ENCODE measurements around the gene CORO2B. TPM values are rescaled to one million over a fixed set of nuclear protein-coding genes. Genes with fewer than 3 reads are reported as not detected.
A peak's percentile ranks its signal among the peaks of the same experiment; 100 is the strongest.

Gene CORO2B
- total RNA-seq, 1 donor from 2014 or later, result 8.5 TPM

- intact Hi-C loops (cut with DNase I), result no loop called here
These were observed 6.9 kb downstream of the CORO2B start for GRCh38 chr15:68585574-68586273.

GRCh38 chr15:68586274-68586961, 7.6 kb downstream of the CORO2B start:
- intact Hi-C loops (cut with DNase I), result no loop called here
- ATAC-seq (no peak), DNase-seq (ENCODE audit: missing footprints) (no peak)

More at GRCh38 chr15:68585574-68586273, 6.9 kb downstream of the CORO2B start:
- DNase-seq (ENCODE audit: missing footprints) (no peak), ATAC-seq (no peak)

- intact Hi-C loops (cut with DNase I), result no loop called here
- no peak for DNase-seq (ENCODE audit: missing footprints)
- ATAC-seq, result no peak
These were observed 9.1 kb downstream of the CORO2B start for GRCh38 chr15:68587769-68588385.

GRCh38 chr15:68589053-68589452, 10.3 kb downstream of the CORO2B start:
- DNase-seq (ENCODE audit: missing footprints) (no peak), ATAC-seq (no peak)
- intact Hi-C loops (cut with DNase I), result no loop called here

- ATAC-seq (no peak), DNase-seq (ENCODE audit: missing footprints) (no peak)
- intact Hi-C loops (cut with DNase I), result no loop called here
These were observed 11.3 kb downstream of the CORO2B start for GRCh38 chr15:68589783-68590710.

- DNase-seq (ENCODE audit: missing footprints) (no peak), ATAC-seq (no peak)
- intact Hi-C loops (cut with DNase I), result no loop called here
These were observed 12.1 kb downstream of the CORO2B start for GRCh38 chr15:68590721-68591389.

- ATAC-seq, result no peak
- DNase-seq (ENCODE audit: missing footprints), result no peak
- intact Hi-C loops (cut with DNase I), result no loop called here
These were observed 13.3 kb downstream of the CORO2B start for GRCh38 chr15:68592054-68592453.

GRCh38 chr15:68592544-68592943, 13.8 kb downstream of the CORO2B start:
- DNase-seq (ENCODE audit: missing footprints) (no peak), ATAC-seq (no peak)
- intact Hi-C loops (cut with DNase I), result no loop called here

- DNase-seq (ENCODE audit: missing footprints), result no peak
- ATAC-seq, result no peak
- intact Hi-C loops (cut with DNase I), result no loop called here
These were observed 14.5 kb downstream of the CORO2B start for GRCh38 chr15:68593341-68593740.

- ATAC-seq, result no peak
- intact Hi-C loops (cut with DNase I), result no loop called here
- DNase-seq (ENCODE audit: missing footprints), result no peak
These were observed 15.2 kb downstream of the CORO2B start for GRCh38 chr15:68593828-68594532.

- intact Hi-C loops (cut with DNase I), result no loop called here
- no peak for ATAC-seq
- DNase-seq (ENCODE audit: missing footprints), result no peak
These were observed 15.9 kb downstream of the CORO2B start for GRCh38 chr15:68594533-68595259.

- intact Hi-C loops (cut with DNase I), result no loop called here
- DNase-seq (ENCODE audit: missing footprints) (no peak), ATAC-seq (no peak)
These were observed 16.4 kb downstream of the CORO2B start for GRCh38 chr15:68595260-68595564.

GRCh38 chr15:68595761-68596160, 17.0 kb downstream of the CORO2B start:
- ATAC-seq, result no peak
- intact Hi-C loops (cut with DNase I), result no loop called here
- no peak for DNase-seq (ENCODE audit: missing footprints)

GRCh38 chr15:68596691-68597090, 17.9 kb downstream of the CORO2B start:
- intact Hi-C loops (cut with DNase I), result no loop called here
- ATAC-seq (no peak), DNase-seq (ENCODE audit: missing footprints) (no peak)

GRCh38 chr15:68597581-68597980, 18.8 kb downstream of the CORO2B start:
- ATAC-seq (no peak), DNase-seq (ENCODE audit: missing footprints) (no peak)
- intact Hi-C loops (cut with DNase I), result no loop called here

- DNase-seq (ENCODE audit: missing footprints), result no peak
- intact Hi-C loops (cut with DNase I), result no loop called here
- ATAC-seq, result peak; percentile 49
These were observed 19.7 kb downstream of the CORO2B start for GRCh38 chr15:68598171-68599152.

Measured in Right ventricle myocardium inferior (tissue), 1 donor.